IgD-negative memory B cell (primary cell): ENCODE results near the gene GAA. TPM values are rescaled to one million over a fixed set of nuclear protein-coding genes. Genes with fewer than 3 reads are reported as not detected.

Source experiments
- H3K27ac Mint-ChIP-seq, 3 donors: one replicate each; pipeline ENCODE4 v1.8.0; 2020 to 2022; ENCODE audit warnings: mild to moderate bottlenecking in 3 of 3, mixed read lengths in 3 of 3, moderate library complexity in 1 of 3
- H3K27me3 Mint-ChIP-seq: one replicate; pipeline ENCODE4 v1.8.0; 2021; ENCODE audit warnings: mixed read lengths
- H3K36me3 Mint-ChIP-seq: one replicate; pipeline ENCODE4 v1.8.0; 2020; ENCODE audit warnings: mild to moderate bottlenecking, mixed read lengths
- H3K4me1 Mint-ChIP-seq, 3 donors: one replicate each; pipeline ENCODE4 v1.8.0; 2020 to 2022; ENCODE audit warnings: mixed read lengths in 3 of 3, mild to moderate bottlenecking in 1 of 3
- H3K4me3 Mint-ChIP-seq, 4 donors: one replicate each; pipeline ENCODE4 v1.8.0; 2020 to 2022; ENCODE audit warnings: mild to moderate bottlenecking in 4 of 4, mixed read lengths in 4 of 4, moderate library complexity in 3 of 4
- H3K9me3 Mint-ChIP-seq, 3 donors: one replicate each; pipeline ENCODE4 v1.8.0; 2020 to 2021; ENCODE audit warnings: mixed read lengths in 3 of 3, mild to moderate bottlenecking in 1 of 3
- polyA plus RNA-seq: library from polyadenylated mRNA; unstranded; fragments of 300-500 nt; fragmentation: Illumina TruSeq; gene quantifications from one replicate; pipeline ENCODE4 v1.2.3, GENCODE V29; 2021

The GAA gene
- polyA plus RNA-seq, 1 donor from 2014 or later = 11.3 TPM

- peak overlapping the region in 2 of 3 donors; percentile 14 to 53 for H3K27ac Mint-ChIP-seq
- H3K9me3 Mint-ChIP-seq = no peaks in the 10 kb centered on the region
- peak overlapping the region in 1 of 4 donors; percentile 58 for H3K4me3 Mint-ChIP-seq
- H3K27me3 Mint-ChIP-seq = no peaks in the 10 kb centered on the region
- H3K36me3 Mint-ChIP-seq = peaks cover 5% of the 10 kb centered on the region
- peaks cover 7 to 12% (median 11%) of the 10 kb centered on the region in 3 donors for H3K4me1 Mint-ChIP-seq
Measured at GRCh38 chr17:80105762-80106161, 4.4 kb downstream of the GAA start.

GRCh38 chr17:80106176-80106575 lies 4.8 kb downstream of the GAA start:
- peak overlapping the region in 2 of 3 donors; percentile 14 to 53 for H3K27ac Mint-ChIP-seq
- H3K36me3 Mint-ChIP-seq = peaks cover 5% of the 10 kb centered on the region
- H3K4me1 Mint-ChIP-seq = peaks cover 4 to 11% (median 10%) of the 10 kb centered on the region in 3 donors
- H3K9me3 Mint-ChIP-seq = no peaks in the 10 kb centered on the region
- H3K27me3 Mint-ChIP-seq = no peaks in the 10 kb centered on the region
- H3K4me3 Mint-ChIP-seq = peak overlapping the region in 1 of 4 donors; percentile 58

DNA sequence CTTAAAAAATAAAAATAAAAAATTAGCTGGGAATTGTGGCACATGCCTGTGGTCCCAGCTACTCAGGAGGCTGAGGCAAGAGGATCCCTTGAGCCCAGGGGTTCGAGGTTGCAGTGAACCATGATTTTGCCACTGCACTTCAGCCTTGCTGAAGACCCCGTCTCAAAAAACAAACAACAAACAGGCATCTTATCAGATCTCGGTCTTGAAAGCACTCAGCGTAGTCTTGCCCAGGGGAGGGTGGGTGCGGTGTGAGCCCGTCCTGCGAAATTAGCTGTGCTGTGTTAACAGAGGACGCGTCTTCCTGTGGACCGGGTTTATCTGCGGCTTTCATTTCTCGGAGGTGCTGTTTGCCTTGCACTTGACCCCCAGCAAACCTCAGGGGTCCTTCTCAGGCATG lies 5.4 kb downstream of the GAA start:
- H3K36me3 Mint-ChIP-seq = peaks cover 5% of the 10 kb centered on the region
- H3K4me3 Mint-ChIP-seq = no peak overlapping the region
- no peak overlapping the region for H3K27ac Mint-ChIP-seq
- no peaks in the 10 kb centered on the region for H3K9me3 Mint-ChIP-seq
- H3K27me3 Mint-ChIP-seq = no peaks in the 10 kb centered on the region
- peaks cover 4 to 11% (median 10%) of the 10 kb centered on the region in 3 donors for H3K4me1 Mint-ChIP-seq

DNA sequence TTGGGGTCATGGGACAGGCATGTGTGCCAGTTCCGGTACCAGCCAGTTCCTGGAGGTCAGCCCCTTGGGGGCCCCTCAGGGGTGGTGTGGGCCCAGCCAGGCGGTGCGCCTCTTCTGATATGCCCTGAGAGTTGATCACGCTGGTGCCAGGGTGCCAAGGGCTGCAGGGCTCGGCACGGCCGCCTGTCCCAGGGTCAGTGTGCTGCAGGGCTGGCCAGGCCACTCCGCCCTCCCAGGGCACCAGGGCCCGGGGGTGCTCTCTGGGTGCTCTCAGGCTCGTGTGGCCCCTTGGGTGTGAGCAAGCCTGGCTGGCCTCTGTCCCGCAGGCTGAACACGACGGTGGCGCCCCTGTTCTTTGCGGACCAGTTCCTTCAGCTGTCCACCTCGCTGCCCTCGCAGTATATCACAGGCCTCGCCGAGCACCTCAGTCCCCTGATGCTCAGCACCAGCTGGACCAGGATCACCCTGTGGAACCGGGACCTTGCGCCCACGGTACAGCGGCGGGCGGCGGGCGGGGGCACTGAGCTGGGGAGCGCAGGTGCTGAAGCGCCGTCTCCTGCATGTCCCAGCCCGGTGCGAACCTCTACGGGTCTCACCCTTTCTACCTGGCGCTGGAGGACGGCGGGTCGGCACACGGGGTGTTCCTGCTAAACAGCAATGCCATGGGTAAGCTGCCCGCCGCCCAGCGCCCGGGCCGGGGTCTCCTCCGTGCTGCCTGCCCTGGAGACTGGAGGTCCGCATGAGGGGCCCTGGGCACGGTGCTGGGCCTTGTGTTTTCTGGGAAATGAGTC lies 6.0 kb downstream of the GAA start:
- Mint-ChIP-seq H3K36me3 (peaks cover 5% of the 10 kb centered on the region), H3K4me1 (peaks cover 0 to 6% (median 4%) of the 10 kb centered on the region in 3 donors), H3K9me3 (no peaks in the 10 kb centered on the region), H3K27me3 (no peaks in the 10 kb centered on the region), H3K27ac (no peak overlapping the region), H3K4me3 (no peak overlapping the region)

DNA sequence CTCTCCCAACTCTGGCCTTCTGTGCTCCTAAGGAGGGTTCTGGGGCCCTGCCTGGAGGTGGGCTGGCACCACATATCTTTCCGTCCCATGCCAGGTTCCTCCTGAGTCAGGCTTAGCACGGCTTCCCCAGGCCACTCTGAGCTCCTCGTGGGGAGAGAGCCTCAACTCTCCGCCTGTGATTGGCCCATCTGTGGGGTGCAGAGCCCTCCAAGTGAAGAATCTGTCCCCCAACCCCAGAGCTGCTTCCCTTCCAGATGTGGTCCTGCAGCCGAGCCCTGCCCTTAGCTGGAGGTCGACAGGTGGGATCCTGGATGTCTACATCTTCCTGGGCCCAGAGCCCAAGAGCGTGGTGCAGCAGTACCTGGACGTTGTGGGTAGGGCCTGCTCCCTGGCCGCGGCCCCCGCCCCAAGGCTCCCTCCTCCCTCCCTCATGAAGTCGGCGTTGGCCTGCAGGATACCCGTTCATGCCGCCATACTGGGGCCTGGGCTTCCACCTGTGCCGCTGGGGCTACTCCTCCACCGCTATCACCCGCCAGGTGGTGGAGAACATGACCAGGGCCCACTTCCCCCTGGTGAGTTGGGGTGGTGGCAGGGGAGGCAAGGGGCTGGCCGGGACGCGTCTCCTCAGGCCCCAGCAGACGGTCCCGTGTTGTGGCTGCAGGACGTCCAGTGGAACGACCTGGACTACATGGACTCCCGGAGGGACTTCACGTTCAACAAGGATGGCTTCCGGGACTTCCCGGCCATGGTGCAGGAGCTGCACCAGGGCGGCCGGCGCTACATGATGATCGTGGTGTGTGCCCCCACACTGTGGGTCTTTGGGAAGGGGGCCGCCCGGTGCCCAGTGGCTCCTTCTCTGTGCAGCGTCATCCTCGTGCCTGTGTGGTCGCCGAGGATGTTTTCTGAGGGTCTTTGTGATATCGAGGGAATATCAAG lies 6.9 kb downstream of the GAA start:
- Mint-ChIP-seq H3K9me3 (no peaks in the 10 kb centered on the region), H3K27me3 (no peaks in the 10 kb centered on the region), H3K36me3 (peaks cover 5% of the 10 kb centered on the region), H3K4me1 (peaks cover 0 to 1% (median 0%) of the 10 kb centered on the region in 3 donors), H3K27ac (no peak overlapping the region), H3K4me3 (no peak overlapping the region)

- Mint-ChIP-seq H3K36me3 (peaks cover 8% of the 10 kb centered on the region), H3K4me3 (peak overlapping the region in 1 of 4 donors; percentile 17), H3K9me3 (no peaks in the 10 kb centered on the region), H3K27me3 (no peaks in the 10 kb centered on the region), H3K4me1 (no peaks in the 10 kb centered on the region), H3K27ac (no peak overlapping the region)
Measured at GRCh38 chr17:80109066-80109660, 7.8 kb downstream of the GAA start.

- Mint-ChIP-seq H3K27ac (no peak overlapping the region), H3K9me3 (peaks cover 0 to 3% (median 2%) of the 10 kb centered on the region in 3 donors), H3K4me1 (peaks cover 0 to 3% (median 0%) of the 10 kb centered on the region in 3 donors), H3K4me3 (no peak overlapping the region), H3K36me3 (peaks cover 8% of the 10 kb centered on the region), H3K27me3 (no peaks in the 10 kb centered on the region)
Measured at GRCh38 chr17:80109713-80110446, 8.5 kb downstream of the GAA start.

GRCh38 chr17:80110447-80110812 lies 9.0 kb downstream of the GAA start:
- H3K27me3 Mint-ChIP-seq = no peaks in the 10 kb centered on the region
- H3K9me3 Mint-ChIP-seq = peaks cover under 1 to 8% (median 2%) of the 10 kb centered on the region in 3 donors
- peaks cover 0 to 3% (median 0%) of the 10 kb centered on the region in 3 donors for H3K4me1 Mint-ChIP-seq
- H3K36me3 Mint-ChIP-seq = peaks cover 8% of the 10 kb centered on the region
- no peak overlapping the region for H3K4me3 Mint-ChIP-seq
- no peak overlapping the region for H3K27ac Mint-ChIP-seq

DNA sequence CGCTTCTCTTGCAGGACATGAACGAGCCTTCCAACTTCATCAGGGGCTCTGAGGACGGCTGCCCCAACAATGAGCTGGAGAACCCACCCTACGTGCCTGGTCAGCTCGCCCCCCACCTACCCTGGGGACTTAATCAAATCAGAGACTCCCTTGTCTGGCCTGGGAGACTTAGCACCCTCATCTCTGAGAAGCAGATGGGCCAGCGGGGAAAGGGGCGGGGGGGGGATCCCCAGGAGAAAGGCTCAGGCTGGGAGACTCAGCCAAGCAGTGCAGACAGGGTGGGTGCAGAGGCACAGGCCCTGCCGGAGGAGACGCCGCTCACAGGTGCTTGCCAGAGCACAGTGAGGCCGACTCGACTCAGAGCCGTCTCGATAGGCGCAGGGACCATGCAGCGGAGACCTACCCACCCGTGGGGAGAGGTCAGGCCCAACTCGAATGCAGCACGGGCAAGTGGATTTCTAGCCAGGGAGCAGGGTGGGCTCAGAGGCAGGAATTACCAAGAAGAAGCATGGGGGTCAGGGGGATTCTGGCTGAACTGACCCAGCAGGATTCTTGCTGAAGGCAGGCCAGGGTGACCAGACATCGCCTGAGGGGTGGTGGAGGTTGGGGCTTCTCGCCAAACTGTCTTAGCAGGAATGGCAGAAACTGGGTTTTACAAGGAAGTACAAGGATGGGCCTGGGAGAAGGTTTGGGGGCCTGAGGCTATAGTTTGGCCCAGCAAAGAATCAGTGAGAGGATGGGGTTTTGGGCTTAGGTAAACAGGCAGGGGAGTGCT lies 9.7 kb downstream of the GAA start:
- H3K36me3 Mint-ChIP-seq = peaks cover 4% of the 10 kb centered on the region
- no peak overlapping the region for H3K4me3 Mint-ChIP-seq
- peaks cover 2 to 8% (median 2%) of the 10 kb centered on the region in 3 donors for H3K9me3 Mint-ChIP-seq
- H3K27ac Mint-ChIP-seq = no peak overlapping the region
- H3K27me3 Mint-ChIP-seq = no peaks in the 10 kb centered on the region
- peaks cover 0 to 3% (median 0%) of the 10 kb centered on the region in 3 donors for H3K4me1 Mint-ChIP-seq

GRCh38 chr17:80111702-80112470 lies 10.5 kb downstream of the GAA start:
- Mint-ChIP-seq H3K9me3 (peaks cover 2 to 8% (median 2%) of the 10 kb centered on the region in 3 donors), H3K4me1 (peaks cover 0 to 3% (median 0%) of the 10 kb centered on the region in 3 donors), H3K27ac (no peak overlapping the region), H3K27me3 (no peaks in the 10 kb centered on the region), H3K36me3 (peaks cover 3% of the 10 kb centered on the region), H3K4me3 (no peak overlapping the region)

DNA sequence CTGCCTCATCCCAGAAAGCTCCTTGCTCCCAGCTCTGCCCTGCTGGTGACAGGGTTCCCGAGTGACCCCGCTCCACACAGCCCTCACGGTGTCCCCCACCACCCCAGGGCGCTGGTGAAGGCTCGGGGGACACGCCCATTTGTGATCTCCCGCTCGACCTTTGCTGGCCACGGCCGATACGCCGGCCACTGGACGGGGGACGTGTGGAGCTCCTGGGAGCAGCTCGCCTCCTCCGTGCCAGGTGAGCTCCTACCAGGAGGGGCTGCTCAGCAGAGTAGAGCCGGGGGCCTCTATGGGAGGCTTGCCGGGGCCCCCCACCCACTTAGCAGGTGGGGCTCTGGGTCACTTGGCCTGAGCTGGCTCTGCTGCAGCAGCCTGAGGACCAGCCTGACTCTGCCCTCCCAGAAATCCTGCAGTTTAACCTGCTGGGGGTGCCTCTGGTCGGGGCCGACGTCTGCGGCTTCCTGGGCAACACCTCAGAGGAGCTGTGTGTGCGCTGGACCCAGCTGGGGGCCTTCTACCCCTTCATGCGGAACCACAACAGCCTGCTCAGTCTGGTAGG lies 11.2 kb downstream of the GAA start:
- Mint-ChIP-seq H3K4me1 (peaks cover 0 to 3% (median 0%) of the 10 kb centered on the region in 3 donors), H3K27ac (no peak overlapping the region), H3K4me3 (no peak overlapping the region), H3K36me3 (peaks cover 3% of the 10 kb centered on the region), H3K9me3 (peaks cover 2 to 8% (median 2%) of the 10 kb centered on the region in 3 donors), H3K27me3 (no peaks in the 10 kb centered on the region)

DNA sequence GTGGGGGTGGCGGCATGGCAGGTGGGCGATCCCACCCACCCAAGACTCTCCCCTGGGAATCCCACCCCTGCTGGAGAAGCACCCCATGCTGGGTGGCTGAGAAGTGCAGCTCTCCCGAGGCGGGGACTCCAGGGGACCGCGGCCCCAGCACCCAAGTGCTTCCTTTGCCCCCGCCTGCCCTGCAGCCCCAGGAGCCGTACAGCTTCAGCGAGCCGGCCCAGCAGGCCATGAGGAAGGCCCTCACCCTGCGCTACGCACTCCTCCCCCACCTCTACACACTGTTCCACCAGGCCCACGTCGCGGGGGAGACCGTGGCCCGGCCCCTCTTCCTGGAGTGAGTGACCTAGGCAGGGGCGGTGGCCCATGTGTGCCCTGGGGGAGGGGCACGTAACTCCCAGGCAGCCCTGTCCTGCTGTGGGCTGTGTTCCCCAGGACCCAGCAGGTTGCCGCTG lies 11.7 kb downstream of the GAA start:
- peaks cover 3% of the 10 kb centered on the region for H3K36me3 Mint-ChIP-seq
- peaks cover 0 to 3% (median 0%) of the 10 kb centered on the region in 3 donors for H3K4me1 Mint-ChIP-seq
- peaks cover 2 to 8% (median 2%) of the 10 kb centered on the region in 3 donors for H3K9me3 Mint-ChIP-seq
- no peak overlapping the region for H3K27ac Mint-ChIP-seq
- H3K4me3 Mint-ChIP-seq = no peak overlapping the region
- H3K27me3 Mint-ChIP-seq = no peaks in the 10 kb centered on the region

DNA sequence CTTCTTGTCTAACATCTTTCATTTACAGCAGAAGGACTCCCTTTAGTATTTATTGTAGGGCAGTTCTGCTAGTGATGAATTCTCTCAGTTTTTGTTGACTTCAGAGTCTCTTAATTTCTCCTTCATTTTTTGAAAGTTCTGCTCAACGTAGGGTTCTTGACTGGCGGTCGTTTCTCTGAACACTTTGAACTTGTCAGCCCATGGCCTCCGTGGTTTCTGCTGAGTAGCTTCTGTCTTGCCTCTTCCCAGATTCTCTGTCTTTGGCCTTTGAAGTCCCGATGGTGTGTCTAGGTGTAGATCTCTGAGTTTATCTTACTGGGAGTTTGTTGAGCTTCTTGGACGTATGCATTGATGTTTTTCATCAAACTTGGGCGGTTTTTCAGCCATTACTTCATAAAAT lies 13.4 kb downstream of the GAA start:
- Mint-ChIP-seq H3K36me3 (peaks cover 3% of the 10 kb centered on the region), H3K4me3 (no peak overlapping the region), H3K27ac (no peak overlapping the region), H3K9me3 (peaks cover 2 to 8% (median 2%) of the 10 kb centered on the region in 3 donors), H3K4me1 (peaks cover 0 to 3% (median 0%) of the 10 kb centered on the region in 3 donors), H3K27me3 (no peaks in the 10 kb centered on the region)
